ENCODE data around the gene METTL16. TPM values are rescaled to one million over a fixed set of nuclear protein-coding genes. Genes with fewer than 3 reads are reported as not detected.

METTL16 gene
- total and polyA plus RNA-seq, 2 of the 8 experiments (the other 6 are each of a cell fraction or from before 2014, with no cell fraction given) = 22.8 to 59.4 TPM

- no peak for TF ChIP-seq SAP30 (IDR thresholded peaks at IDR 0.05; ENCODE audit: insufficient read depth, insufficient replicate concordance, low read length)
Measured at GRCh38 chr17:2371183-2372130, 140.2 kb downstream of the METTL16 start (continued).
